ENCODE measurements around the gene MEF2D.

The MEF2D gene

GRCh38 chr1:156464825-156465452 lies 35.6 kb downstream of the MEF2D start:
- no peak for DNase-seq

GRCh38 chr1:156464335-156464734 lies 36.2 kb downstream of the MEF2D start:
- no peak for DNase-seq

- no peak for DNase-seq
Measured at GRCh38 chr1:156463874-156464273, 36.7 kb downstream of the MEF2D start.

GRCh38 chr1:156462954-156463795 lies 37.4 kb downstream of the MEF2D start:
- no peak for DNase-seq

- DNase-seq: no peak
Measured at GRCh38 chr1:156461781-156462647, 38.6 kb downstream of the MEF2D start.

GRCh38 chr1:156461109-156461508 lies 39.5 kb downstream of the MEF2D start:
- DNase-seq: no peak

GRCh38 chr1:156460525-156460924 lies 40.0 kb downstream of the MEF2D start:
- DNase-seq: no peak

GRCh38 chr1:156458181-156458503 lies 42.4 kb downstream of the MEF2D start:
- DNase-seq: no peak

- peak; percentile 93 for DNase-seq
Measured at GRCh38 chr1:156456625-156457465, 43.7 kb downstream of the MEF2D start.

- DNase-seq: no peak
Measured at GRCh38 chr1:156455362-156455761, 45.2 kb downstream of the MEF2D start.

GRCh38 chr1:156452907-156453306 lies 47.7 kb downstream of the MEF2D start:
- DNase-seq: no peak

- DNase-seq: no peak
Measured at GRCh38 chr1:156451505-156452160, 48.9 kb downstream of the MEF2D start.

GRCh38 chr1:156448134-156448967 lies 52.2 kb downstream of the MEF2D start:
- DNase-seq: no peak

- peak; percentile 66 for DNase-seq
Measured at GRCh38 chr1:156445789-156446263, 54.7 kb downstream of the MEF2D start.

GRCh38 chr1:156444407-156445001 lies 56.1 kb downstream of the MEF2D start:
- DNase-seq: peak; percentile 36

GRCh38 chr1:156443286-156443685 lies 57.3 kb downstream of the MEF2D start:
- DNase-seq: no peak

- DNase-seq: no peak
Measured at GRCh38 chr1:156440654-156441437, 59.7 kb downstream of the MEF2D start.

GRCh38 chr1:156439777-156440183 lies 60.8 kb downstream of the MEF2D start:
- DNase-seq: no peak

- no peak for DNase-seq
Measured at GRCh38 chr1:156439036-156439776, 61.4 kb downstream of the MEF2D start.

Measured in NCI-H748 treated with DMSO at 0.1 percent for 48 hours (cell line).